GM19238 (cell line): Measurements from ENCODE around the gene NOL4L.

Experiments used
- DNase-seq: peaks from one replicate; pipeline ENCODE4 v3.0.0; 2011; ENCODE audit warnings: low spot score; ENCODE audit not compliant: insufficient read length

The NOL4L gene

GRCh38 chr20:32460683-32461320 is 124.3 kb downstream of the NOL4L start:
- DNase-seq: no peak

- no peak for DNase-seq
These were observed 124.9 kb downstream of the NOL4L start for GRCh38 chr20:32460231-32460630.

DNA sequence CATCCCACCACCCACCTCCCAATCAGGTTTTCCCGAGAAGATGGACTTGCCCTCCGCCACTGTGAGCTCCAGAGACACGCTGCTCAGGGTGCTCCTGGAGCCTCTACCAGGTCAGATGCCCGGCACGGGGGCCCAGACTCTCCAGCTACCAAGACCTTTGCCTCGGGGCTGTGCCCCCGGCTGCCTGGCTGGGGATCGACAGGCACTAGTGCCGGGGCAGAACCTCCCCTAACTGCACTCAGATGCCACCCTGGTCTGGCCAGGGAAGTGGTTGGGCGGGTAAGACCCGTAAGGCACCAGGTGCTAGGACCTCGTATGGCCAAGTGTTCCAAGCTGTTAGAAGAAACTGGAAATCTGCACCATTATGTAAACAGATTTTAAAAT is 126.3 kb downstream of the NOL4L start:
- no peak for DNase-seq

DNA sequence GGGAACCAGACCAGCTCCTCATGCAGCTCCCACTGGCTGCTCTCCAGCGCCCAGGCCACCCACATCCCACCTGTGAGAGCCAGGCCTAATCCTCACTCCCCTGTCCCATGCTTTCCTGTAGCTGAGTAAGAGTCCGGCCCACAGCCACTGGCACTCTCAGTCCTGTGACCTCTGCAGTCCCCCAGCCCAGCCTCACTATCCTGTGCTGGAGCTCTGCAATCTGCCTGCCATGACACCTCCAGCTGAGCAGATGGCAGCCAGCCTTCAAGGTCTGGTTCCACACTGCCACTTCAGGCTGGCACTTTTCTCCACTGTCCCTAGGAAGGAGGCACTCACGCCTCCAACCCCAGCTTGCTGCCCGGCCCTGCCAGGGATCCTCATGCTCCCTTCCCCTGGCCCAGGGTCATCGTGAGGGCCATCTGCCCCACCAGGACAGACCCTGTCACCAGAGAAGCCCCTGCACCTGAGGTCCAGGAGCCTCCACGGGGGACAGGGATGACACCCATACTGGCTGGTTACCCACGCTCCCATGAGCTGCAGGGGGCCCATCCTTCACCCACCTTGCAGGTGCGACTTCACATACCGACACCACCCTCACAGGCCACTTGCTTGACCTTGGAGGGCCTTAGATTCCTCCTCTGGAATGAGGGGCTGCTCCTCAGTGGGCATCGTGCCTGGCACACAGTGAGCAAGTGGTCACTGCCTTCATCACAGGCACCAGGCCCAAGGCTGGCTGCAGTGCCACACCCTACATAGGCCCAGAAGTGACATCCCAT is 126.9 kb downstream of the NOL4L start:
- DNase-seq: no peak

- peak; percentile 48 for DNase-seq
These were observed 127.6 kb downstream of the NOL4L start for GRCh38 chr20:32457479-32457986.

DNA sequence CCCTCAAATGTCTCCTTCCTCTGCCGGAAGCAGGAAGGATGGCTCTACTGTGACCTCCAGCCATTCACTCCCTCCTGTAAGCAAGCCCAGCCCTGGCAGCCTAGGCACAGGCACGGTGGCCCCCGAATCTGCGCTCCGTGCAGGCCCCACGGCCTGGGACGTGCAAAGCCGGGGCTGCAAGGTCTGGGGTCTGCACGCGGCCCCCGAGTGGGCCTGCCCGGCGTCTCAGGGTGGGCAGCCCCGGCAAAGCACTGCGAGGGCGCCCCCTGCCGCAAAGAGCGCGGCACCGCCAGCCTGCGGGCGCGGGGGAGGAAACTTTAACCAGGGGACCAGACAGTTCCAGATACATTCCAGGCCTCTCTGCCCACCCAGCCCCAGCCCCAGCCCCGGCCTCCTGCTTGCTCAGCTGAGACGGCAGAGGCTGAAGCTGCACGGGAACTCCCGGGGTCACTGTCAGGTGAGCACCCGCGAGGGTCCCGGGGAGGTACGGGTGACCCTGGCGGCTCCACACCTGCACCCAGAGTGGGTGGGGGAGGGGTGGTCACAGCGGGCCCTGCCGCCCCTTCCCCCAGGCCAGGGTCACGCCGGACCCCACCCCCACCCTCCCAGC is 128.2 kb downstream of the NOL4L start:
- peak; percentile 63 for DNase-seq

- DNase-seq: no peak
These were observed 129.0 kb downstream of the NOL4L start for GRCh38 chr20:32455901-32456701.

- DNase-seq: no peak
These were observed 129.8 kb downstream of the NOL4L start for GRCh38 chr20:32455171-32455900.

DNA sequence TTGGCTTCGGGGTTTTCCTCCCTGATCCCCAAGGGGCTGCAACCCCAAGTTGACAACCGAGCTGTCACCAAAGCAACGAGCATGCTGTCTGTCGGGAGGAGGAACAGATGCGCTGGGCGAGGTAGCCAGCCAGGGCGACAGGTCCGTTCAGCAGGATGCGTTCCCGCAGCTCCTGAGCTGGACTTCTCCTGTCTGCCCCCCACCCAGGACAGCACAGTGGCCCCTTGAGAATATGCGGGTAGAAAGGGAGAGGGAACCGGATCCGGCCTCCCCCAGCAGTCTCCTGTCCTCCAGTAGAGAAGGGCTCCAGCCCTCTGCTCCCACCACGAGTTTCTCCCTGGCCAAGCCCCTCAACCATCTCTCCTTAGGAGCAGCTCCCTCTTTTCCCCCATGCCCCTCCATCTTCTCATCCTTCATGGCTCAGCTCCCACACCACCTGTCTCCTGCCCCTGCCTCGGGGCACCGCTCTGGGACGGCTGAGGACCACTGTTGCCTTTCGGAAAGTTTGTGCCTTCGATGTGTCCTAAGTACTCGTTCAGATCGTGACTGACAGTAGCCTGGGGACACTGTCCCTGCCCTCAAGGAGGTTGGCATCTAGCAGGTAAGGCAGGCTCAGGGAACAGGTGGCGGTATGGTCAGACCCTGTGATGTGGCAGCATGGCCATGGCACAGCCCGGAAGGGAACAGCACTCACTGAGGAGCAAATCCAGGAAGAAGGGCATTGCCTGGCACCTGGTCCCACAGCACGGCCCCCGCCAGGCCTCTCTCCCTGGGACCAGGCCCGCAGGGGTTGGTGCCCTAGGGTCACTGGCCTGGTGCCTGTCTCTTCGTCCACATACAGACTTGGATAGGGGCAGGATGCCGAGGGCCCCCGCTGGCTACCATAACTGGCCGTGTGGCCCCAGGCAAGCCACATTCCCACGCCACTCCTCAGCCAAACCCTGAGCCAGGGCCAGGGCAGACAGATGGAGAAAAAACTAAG is 130.7 kb downstream of the NOL4L start:
- no peak for DNase-seq

DNA sequence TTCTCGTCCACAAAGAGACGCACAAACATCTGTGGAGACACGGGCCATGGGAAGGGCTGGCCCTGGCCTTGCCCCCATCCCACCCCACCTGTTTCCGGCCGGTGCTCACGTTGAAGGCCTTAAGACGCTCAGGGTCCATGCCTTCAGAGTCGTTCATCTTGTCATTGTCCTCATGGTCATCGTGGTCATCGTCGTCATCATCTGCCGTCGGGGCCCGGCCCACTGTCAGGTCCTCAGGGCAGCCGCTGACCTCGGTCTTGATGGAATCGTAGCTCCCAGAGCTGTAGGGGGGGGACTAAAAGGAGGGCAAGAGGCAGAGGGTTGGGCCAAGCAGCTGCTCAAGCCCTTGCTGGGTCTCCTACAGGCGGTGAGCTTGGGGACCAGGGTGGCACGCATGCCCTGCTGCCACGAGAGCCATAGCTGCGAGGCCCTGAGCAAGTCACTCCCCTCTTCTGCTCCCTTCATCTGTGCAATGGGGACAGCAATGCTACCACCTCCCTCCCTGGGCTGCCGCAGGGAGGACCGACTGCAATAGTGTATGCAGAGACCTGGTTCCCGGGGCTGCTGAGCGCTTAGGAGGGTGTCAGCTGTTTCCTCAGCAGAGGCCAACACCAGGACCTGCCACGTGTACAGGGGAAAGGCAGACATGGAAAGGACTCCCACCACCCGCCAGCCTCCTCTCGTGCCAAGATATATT is 131.5 kb downstream of the NOL4L start:
- DNase-seq: no peak

GRCh38 chr20:32452776-32453466 is 132.2 kb downstream of the NOL4L start:
- no peak for DNase-seq

DNA sequence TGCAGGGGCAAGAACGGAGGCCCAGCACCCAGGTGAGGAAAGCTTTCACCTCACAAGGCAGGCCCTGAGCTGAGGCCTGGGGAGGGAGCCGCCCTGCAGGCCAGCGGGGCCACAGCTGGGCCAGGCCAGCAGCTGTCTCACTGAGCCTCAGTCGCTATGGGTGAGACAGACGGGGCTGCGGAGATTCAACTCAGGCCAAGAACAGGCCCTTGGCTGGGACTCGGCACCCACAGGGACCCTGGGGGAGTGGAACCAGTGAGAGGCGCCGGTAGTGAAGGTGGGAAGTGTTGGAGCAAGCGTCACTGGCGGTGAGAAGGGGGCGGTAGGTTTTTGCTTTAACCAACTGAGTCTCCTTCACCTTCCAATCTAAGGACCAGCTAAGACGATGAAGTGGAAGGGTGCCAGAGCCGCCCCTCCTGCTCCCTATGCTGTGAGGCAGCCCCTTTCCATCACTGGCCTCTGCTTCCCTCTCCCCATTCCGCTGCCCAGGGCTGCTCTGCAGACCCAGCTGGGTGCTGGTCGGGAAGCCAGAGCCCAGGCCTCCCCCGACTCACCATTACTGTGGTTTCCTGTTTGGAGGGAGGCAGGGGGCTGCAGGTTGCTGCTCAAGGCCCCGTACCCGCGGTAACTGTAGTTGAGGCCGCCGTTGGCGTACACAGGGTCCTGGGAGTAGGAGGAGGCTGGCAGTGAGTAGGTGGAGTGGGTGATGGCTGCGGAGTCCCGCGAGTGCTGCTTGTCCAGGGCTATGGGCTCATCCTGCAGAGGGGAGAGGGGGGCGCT is 133.3 kb downstream of the NOL4L start:
- no peak for DNase-seq

DNA sequence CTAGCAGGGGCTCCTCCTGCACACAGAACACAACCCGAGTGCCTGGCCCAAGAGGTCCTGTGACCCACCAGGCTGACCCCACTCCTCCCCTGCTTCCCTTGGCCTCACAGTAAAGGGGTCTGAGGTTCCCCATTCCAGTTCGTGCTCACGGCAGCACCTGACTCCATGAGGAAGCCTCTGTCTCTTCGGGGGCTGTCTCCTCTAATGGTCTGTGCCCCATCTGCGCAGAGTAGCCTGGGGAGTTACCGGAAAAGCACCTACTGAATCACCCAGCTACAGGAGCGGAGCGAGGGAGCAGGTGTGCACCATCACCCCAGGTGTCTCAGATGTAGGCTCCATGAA is 133.8 kb downstream of the NOL4L start:
- no peak for DNase-seq

GRCh38 chr20:32450484-32451061 is 134.6 kb downstream of the NOL4L start:
- DNase-seq: no peak

DNA sequence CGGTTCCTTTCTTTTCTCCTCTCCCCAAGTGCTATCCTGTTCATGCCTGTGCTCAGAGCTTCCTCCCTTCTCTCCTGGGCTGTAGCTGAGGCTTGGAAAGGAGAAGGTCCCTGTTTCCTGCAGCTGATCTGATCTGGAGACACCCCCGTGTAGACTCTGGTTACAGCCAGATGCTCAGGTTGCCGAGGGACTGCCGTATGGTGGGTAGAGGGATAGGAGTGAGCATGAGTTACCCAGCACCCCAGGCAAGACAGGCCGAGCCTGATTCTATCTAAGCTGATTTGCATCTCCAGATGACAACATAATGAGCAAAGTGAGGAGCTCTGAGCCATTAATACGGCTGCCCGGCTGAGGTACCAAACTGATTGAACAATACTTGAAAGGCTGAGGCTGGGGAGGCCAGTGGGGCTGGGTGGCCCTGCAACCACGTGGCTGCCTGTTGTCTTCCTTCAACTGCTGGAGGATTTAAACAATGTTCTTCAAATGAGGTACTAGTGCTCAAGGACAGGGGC is 135.2 kb downstream of the NOL4L start:
- no peak for DNase-seq

DNA sequence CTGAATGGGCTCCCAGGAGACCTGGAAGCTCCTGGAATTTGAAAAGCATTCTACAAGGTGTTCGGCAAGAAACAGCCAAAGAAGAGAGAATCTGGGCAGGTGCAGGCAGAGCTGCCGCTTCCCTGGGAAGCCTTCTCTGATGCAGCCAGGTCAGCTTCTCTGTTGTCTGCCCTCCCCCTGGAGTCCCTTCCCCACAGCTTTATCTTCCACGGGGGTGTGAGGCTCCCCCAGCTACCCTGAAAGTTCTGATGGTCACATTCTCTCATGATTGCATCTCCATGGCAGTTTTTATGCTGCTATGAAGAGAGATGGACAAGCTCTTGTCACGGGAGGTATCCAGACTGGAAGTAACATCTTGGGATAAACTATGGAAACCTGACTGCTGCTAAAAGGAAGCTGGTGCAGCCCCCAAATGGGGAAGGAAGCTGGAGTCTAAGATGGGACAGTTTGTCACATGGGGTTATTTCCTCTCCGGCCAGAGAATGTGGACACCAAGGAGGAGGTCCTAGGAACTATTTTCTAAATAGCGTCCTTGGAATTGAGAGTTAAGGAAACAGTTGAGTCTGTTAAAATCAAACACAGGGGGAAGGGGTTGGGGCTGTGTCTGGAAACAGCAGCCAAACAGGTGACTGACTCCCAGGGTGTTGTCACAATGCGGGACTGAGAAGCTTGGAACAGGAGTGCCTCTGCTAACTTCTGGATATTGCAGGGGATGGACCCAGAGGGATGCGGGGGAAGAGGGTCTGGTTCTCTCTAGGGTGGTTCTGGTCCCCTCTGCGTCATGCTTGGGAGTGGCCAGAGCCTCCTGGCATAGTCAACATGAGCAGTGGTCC is 135.9 kb downstream of the NOL4L start:
- no peak for DNase-seq
